MM.1S (cell line): Measurements from ENCODE around the gene ARHGEF1.
A peak's percentile ranks its signal among the peaks of the same experiment; 100 is the strongest.

Source experiments
- DNase-seq: peaks from one replicate; pipeline ENCODE4 v3.0.0-alpha.2; 2015
- H2AFZ ChIP-seq: fragments of 300-600 bp; sonication (generic); 2 replicates; pipeline ENCODE4 v1.6.0; 2016; ENCODE audit warnings: antibody characterized with exemption, low read length
- H3F3A ChIP-seq: fragments of 300-600 bp; sonication (generic); 2 replicates; pipeline ENCODE4 v1.6.1; 2016; ENCODE audit warnings: mild to moderate bottlenecking, antibody characterized with exemption, low read length, moderate library complexity, mixed read lengths; ENCODE audit not compliant: insufficient read depth
- H3K27ac ChIP-seq: fragments of 300-600 bp; sonication (generic); 2 replicates; pipeline ENCODE4 v1.5.1; 2016; ENCODE audit warnings: mild to moderate bottlenecking, low read length
- H3K27me3 ChIP-seq: fragments of 300-600 bp; sonication (generic); replicated peaks from 2 replicates; pipeline ENCODE4 v1.6.0; 2016; ENCODE audit warnings: low read length; ENCODE audit not compliant: insufficient read depth
- H3K36me3 ChIP-seq: fragments of 300-600 bp; sonication (generic); replicated peaks from 2 replicates; pipeline ENCODE4 v1.6.1; 2016; ENCODE audit warnings: mild to moderate bottlenecking, low read length, mixed read lengths; ENCODE audit not compliant: insufficient read depth
- H3K4me1 ChIP-seq: fragments of 300-600 bp; sonication (generic); 2 replicates; pipeline ENCODE4 v1.6.1; 2016; ENCODE audit warnings: low read length, mixed read lengths
- H3K4me2 ChIP-seq: fragments of 300-600 bp; sonication (generic); 2 replicates; pipeline ENCODE4 v1.6.0; 2016; ENCODE audit warnings: low read depth, low read length
- H3K4me3 ChIP-seq: fragments of 300-600 bp; sonication (generic); 2 replicates; pipeline ENCODE4 v1.5.1; 2016; ENCODE audit warnings: low read length, mixed read lengths
- H3K79me2 ChIP-seq: fragments of 300-600 bp; sonication (generic); 2 replicates; pipeline ENCODE4 v1.6.1; 2016; ENCODE audit warnings: mixed run types, low read length, mixed read lengths
- H3K9ac ChIP-seq: fragments of 300-600 bp; sonication (generic); 2 replicates; pipeline ENCODE4 v1.6.1; 2016; ENCODE audit warnings: low read length, mixed read lengths
- H3K9me2 ChIP-seq: fragments of 300-600 bp; sonication (generic); replicated peaks from 2 replicates; pipeline ENCODE4 v1.6.1; 2016; ENCODE audit warnings: mild to moderate bottlenecking, low read length, mixed read lengths; ENCODE audit not compliant: insufficient read depth
- H3K9me3 ChIP-seq: fragments of 300-600 bp; sonication (generic); replicated peaks from 2 replicates; pipeline ENCODE4 v1.6.1; 2016; ENCODE audit warnings: mild to moderate bottlenecking, low read length, mixed read lengths; ENCODE audit not compliant: insufficient read depth
- H4K20me1 ChIP-seq: fragments of 300-600 bp; sonication (generic); 2 replicates; pipeline ENCODE4 v1.6.1; 2016; ENCODE audit warnings: mild to moderate bottlenecking, low read length, moderate library complexity, mixed read lengths; ENCODE audit not compliant: insufficient read depth
- EZH2 ChIP-seq: fragments of 300-600 bp; sonication (generic); optimal IDR thresholded peaks from 2 replicates; pipeline ENCODE3; 2017; ENCODE audit warnings: low read depth, mild to moderate bottlenecking, antibody characterized with exemption, low read length, mixed read lengths
- EZH2phosphoT487 ChIP-seq: fragments of 300-600 bp; sonication (generic); IDR thresholded peaks from 2 replicates; pipeline ENCODE4 v1.6.1; 2018; ENCODE audit warnings: antibody characterized with exemption, low read length
- TF ChIP-seq, protein P1 (sequence below): fragments of 300-600 bp; sonication (generic); IDR thresholded peaks from 2 replicates; pipeline ENCODE4 v1.5.1; 2016; ENCODE audit warnings: antibody characterized with exemption, low read length, mixed read lengths

The ARHGEF1 gene

DNA sequence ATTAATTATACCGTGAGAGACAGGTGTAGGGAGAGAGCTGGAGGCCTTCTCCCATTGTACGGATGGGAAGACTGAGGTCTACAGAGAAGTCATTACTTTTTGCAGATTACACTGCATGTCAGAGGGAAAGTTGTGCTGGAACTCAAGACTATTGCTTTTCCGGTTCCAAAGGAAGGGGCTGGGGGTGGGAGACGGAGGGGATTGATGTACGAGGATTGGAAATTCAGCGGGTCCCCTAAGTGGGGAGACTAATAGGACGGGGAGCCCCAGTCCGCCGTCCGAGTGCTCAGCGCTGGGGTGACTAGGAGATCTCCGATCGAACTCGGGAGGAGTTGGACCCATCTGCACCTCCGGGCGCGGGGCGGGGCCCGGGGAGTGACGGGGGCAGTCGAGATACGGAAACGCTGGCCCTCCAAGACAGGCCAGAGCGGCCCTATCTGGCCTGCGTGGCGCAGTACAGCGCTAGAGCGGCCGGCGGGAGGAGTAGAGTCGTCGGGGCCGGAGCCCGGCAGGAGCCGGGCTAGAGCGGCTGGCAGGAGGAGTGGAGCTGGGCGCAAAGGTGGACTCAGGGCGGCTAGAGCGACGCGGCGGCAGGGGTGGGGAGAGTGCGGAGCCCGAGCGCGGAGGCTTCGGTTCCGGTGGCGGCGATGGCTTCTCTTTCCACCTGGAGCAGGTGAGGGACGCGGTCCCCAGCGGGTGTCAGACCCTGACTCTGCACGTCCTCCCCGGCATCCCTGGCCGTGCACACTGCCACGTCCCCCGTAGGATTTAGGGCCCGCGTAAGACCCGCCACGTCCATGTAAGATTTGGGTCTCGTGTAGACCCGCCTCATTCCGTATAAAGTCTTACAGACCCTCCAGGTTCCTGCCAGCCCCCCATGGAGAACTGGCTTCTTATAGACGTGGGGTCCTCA lies 1.1 kb downstream of the ARHGEF1 start:
- H3K4me1 ChIP-seq, result peaks cover 17% of the 10 kb centered on the region

DNA sequence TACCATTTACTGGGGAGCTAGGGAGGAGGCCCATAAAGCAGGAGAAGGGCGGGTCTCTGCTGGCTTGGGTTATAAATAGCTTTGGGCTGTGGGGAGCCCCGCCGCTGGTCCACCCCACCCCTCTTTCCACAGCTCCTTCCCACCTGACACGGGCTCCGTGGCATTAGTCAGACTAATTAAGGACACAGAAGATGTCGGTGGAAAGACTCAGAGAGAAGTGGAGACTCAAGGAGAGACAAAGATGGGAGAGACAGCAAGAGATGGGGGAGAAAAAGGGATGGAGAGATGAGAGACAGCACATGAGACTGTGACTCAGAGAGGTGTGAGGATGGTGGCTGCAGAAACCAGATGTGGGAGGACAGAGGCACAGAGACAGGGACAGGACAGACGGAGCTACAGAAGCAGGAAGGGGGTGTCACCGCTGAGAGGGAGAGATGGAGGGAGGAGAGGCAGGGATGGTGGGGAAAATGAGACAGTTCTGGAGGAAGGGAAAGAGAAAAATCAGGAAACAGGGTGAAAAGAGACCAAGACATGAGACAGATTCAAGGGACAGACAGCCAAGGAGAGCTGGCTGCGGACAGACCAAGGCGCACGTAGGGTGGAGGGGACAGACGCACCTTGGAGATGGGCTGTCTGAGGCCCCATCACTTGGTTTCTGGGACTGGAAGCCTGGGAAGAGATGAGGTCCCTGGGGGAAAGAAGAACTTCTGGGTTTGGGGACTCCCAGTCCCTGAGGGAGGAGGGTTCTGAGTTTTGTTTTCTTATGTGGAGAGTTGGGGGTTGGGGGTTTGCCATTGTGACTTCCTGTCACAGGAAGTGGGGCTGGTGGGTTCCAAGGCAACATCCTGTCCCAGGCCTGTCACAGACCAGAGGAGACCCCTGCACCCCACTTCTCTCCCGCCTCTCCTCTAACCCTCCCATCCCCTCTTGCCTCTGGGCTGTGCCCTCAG lies 4.1 kb downstream of the ARHGEF1 start:
- H3K79me2 ChIP-seq, result peaks cover 43% of the 10 kb centered on the region
- H4K20me1 ChIP-seq, result no peaks in the 10 kb centered on the region
- H3K9me3 ChIP-seq, result no peaks in the 10 kb centered on the region
- TF ChIP-seq, protein P1, sequence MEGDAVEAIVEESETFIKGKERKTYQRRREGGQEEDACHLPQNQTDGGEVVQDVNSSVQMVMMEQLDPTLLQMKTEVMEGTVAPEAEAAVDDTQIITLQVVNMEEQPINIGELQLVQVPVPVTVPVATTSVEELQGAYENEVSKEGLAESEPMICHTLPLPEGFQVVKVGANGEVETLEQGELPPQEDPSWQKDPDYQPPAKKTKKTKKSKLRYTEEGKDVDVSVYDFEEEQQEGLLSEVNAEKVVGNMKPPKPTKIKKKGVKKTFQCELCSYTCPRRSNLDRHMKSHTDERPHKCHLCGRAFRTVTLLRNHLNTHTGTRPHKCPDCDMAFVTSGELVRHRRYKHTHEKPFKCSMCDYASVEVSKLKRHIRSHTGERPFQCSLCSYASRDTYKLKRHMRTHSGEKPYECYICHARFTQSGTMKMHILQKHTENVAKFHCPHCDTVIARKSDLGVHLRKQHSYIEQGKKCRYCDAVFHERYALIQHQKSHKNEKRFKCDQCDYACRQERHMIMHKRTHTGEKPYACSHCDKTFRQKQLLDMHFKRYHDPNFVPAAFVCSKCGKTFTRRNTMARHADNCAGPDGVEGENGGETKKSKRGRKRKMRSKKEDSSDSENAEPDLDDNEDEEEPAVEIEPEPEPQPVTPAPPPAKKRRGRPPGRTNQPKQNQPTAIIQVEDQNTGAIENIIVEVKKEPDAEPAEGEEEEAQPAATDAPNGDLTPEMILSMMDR, result no peak
- TF ChIP-seq EZH2 (no peak), EZH2phosphoT487 (no peak)
- no peaks in the 10 kb centered on the region for H3K27me3 ChIP-seq
- H3K4me3 ChIP-seq, result no peak overlapping the region
- H3K4me2 ChIP-seq, result no peak overlapping the region
- H3K36me3 ChIP-seq, result no peaks in the 10 kb centered on the region
- no peak overlapping the region for H3K27ac ChIP-seq
- H3K9ac ChIP-seq, result no peak overlapping the region
- peaks cover 17% of the 10 kb centered on the region for H3K4me1 ChIP-seq
- H2AFZ ChIP-seq, result no peak overlapping the region
- no peaks in the 10 kb centered on the region for H3K9me2 ChIP-seq
- no peak for DNase-seq
- H3F3A ChIP-seq, result peaks cover 14% of the 10 kb centered on the region

More for the DNA sequence above, 1.1 kb downstream of the ARHGEF1 start:
- Histone ChIP-seq H2AFZ (peak overlapping the region; percentile 74), H3K9ac (peak overlapping the region; percentile 85), H3K27ac (peak overlapping the region; percentile 50; the same call in 1 of the 2 replicates), H3K4me2 (peak overlapping the region; percentile 85), H3K9me2 (no peaks in the 10 kb centered on the region), H3K36me3 (no peaks in the 10 kb centered on the region), H3K79me2 (peaks cover 43% of the 10 kb centered on the region), H3K4me3 (peak overlapping the region; percentile 90), H3K9me3 (no peaks in the 10 kb centered on the region), H3F3A (peaks cover 14% of the 10 kb centered on the region), H3K27me3 (no peaks in the 10 kb centered on the region), H4K20me1 (no peaks in the 10 kb centered on the region)
- peak; percentile 98 for DNase-seq
- no peak for TF ChIP-seq EZH2
- TF ChIP-seq, protein P1, result no peak
- TF ChIP-seq EZH2phosphoT487, result no peak

GRCh38 chr19:41887711-41888382 lies 4.9 kb downstream of the ARHGEF1 start:
- TF ChIP-seq EZH2phosphoT487, result no peak
- TF ChIP-seq, protein P1, result no peak
- TF ChIP-seq EZH2, result no peak
- no peak for DNase-seq
- H4K20me1 ChIP-seq, result no peaks in the 10 kb centered on the region
- no peak overlapping the region for H3K4me2 ChIP-seq
- peaks cover 7% of the 10 kb centered on the region for H3F3A ChIP-seq
- H2AFZ ChIP-seq, result no peak overlapping the region
- H3K9ac ChIP-seq, result no peak overlapping the region
- H3K9me2 ChIP-seq, result no peaks in the 10 kb centered on the region
- H3K4me3 ChIP-seq, result no peak overlapping the region
- peaks cover 17% of the 10 kb centered on the region for H3K4me1 ChIP-seq
- peaks cover 43% of the 10 kb centered on the region for H3K79me2 ChIP-seq
- no peaks in the 10 kb centered on the region for H3K27me3 ChIP-seq
- H3K36me3 ChIP-seq, result no peaks in the 10 kb centered on the region
- H3K9me3 ChIP-seq, result no peaks in the 10 kb centered on the region
- H3K27ac ChIP-seq, result no peak overlapping the region
